H1 (cell line): ENCODE results near the gene RNF133. TPM values are rescaled to one million over a fixed set of nuclear protein-coding genes. Genes with fewer than 3 reads are reported as not detected.

Source experiments
- ASH2L ChIP-seq: fragments of 200-600, 300-600 bp; sonication (generic); IDR thresholded peaks from one replicate; pipeline ENCODE4 v1.7.1; 2017; ENCODE audit warnings: low read length
- SIX5 ChIP-seq: IDR thresholded peaks from 2 replicates; pipeline ENCODE4 v1.6.1; 2011; ENCODE audit warnings: mild to moderate bottlenecking, low read depth, low read length
- polyA plus RNA-seq, 7 experiments: library from polyadenylated mRNA; depleted of rRNA in 3 of 7; stranded (reverse) in 5 of 7; unstranded in 2 of 7; fragments of >200 nt in 5 of 7; fragments of 200-250 nt in 2 of 7; gene quantifications; 1 replicate in 5 of 7; 2 replicates in 1 of 7; 4 replicates in 1 of 7; pipeline versions ENCODE4 v1.2.1 to v1.2.3, GENCODE V29; 2011 to 2013; ENCODE audit warnings: missing spikeins in 2 of 7, mixed read lengths in 2 of 7
- total RNA-seq: library from RNA; stranded (reverse); fragmentation: NEBNext Ultra II Directional; extraction: Animal tissue kit (Norgen Biotek cat#: 25700); gene quantifications from 2 replicates; pipeline ENCODE4 v1.2.1, GENCODE V29; 2021

Gene RNF133
- total and polyA plus RNA-seq, 2 of the 8 experiments (the other 6 are each of a cell fraction or from before 2014, with no cell fraction given): 0.09 to 0.39 TPM

DNA sequence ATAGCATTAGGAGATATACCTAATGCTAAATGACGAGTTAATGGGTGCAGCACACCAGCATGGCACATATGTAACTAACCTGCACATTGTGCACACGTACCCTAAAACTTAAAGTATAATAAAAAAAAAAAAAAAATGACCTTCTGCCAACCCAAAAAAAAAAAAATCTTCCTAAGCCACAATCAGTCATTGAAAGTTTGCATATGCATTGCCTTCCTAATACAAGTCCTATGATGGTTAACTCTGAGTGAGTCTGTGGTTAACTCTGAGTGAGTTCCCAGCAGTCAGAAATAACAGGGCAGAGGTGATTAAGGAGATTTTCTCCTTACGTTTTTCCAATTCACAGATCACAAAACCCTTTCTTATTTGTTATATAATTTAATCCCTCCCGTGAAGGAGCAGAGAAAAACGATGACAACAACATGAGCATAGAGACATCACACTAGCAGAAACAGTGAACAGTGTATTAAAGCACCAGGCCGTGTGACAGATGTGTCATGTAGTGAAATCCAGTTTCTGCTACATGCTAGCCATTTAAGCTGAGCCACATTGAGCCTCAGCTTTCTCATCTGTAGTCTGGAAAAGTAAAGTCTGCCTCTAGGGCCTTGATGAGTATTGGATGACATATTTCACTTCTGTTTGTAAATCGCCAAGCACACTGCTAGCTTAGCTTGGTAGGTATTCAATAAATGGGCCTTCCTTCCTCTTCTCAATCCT lies 11.2 kb upstream of the RNF133 start (continued):
- TF ChIP-seq SIX5: no peak
- no peak for TF ChIP-seq ASH2L
